ENCODE data around the gene C5orf46. TPM values are rescaled to one million over a fixed set of nuclear protein-coding genes. Genes with fewer than 3 reads are reported as not detected.

C5orf46 gene
- total RNA-seq, 1 experiment from 2014 or later = not detected

DNA sequence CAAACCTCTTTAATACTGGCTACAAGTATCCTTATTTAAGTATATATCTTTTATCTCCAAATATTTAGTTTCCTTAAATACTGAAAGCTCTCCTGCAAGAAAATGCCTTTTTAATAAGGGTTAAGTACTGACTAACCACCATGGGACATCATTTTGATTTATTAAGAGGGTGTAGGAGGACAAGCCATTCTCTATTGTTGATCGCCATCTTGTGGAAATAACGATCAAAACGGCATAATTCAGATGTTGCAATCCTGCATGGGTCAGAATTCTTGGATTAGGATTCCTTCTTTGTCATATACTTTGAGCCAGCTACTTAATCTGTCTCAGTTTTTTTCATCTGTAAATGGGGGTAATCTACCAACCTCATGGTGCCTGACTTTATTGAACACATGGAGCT is 28.7 kb upstream of the C5orf46 start (continued):
- TF ChIP-seq, protein P1, sequence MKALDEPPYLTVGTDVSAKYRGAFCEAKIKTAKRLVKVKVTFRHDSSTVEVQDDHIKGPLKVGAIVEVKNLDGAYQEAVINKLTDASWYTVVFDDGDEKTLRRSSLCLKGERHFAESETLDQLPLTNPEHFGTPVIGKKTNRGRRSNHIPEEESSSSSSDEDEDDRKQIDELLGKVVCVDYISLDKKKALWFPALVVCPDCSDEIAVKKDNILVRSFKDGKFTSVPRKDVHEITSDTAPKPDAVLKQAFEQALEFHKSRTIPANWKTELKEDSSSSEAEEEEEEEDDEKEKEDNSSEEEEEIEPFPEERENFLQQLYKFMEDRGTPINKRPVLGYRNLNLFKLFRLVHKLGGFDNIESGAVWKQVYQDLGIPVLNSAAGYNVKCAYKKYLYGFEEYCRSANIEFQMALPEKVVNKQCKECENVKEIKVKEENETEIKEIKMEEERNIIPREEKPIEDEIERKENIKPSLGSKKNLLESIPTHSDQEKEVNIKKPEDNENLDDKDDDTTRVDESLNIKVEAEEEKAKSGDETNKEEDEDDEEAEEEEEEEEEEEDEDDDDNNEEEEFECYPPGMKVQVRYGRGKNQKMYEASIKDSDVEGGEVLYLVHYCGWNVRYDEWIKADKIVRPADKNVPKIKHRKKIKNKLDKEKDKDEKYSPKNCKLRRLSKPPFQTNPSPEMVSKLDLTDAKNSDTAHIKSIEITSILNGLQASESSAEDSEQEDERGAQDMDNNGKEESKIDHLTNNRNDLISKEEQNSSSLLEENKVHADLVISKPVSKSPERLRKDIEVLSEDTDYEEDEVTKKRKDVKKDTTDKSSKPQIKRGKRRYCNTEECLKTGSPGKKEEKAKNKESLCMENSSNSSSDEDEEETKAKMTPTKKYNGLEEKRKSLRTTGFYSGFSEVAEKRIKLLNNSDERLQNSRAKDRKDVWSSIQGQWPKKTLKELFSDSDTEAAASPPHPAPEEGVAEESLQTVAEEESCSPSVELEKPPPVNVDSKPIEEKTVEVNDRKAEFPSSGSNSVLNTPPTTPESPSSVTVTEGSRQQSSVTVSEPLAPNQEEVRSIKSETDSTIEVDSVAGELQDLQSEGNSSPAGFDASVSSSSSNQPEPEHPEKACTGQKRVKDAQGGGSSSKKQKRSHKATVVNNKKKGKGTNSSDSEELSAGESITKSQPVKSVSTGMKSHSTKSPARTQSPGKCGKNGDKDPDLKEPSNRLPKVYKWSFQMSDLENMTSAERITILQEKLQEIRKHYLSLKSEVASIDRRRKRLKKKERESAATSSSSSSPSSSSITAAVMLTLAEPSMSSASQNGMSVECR (CRISPR knock-in tag; IDR thresholded peaks at IDR 0.05; ENCODE audit: borderline replicate concordance) = no peak
- TF ChIP-seq ATF1 (CRISPR knock-in tag; IDR thresholded peaks at IDR 0.05) = no peak
- no peak for TF ChIP-seq ZNF232 (CRISPR knock-in tag; IDR thresholded peaks at IDR 0.05)
- TF ChIP-seq NR3C1 (CRISPR knock-in tag; conservative IDR thresholded peaks at IDR 0.05; ENCODE audit: low read depth) = no peak
- no peak for TF ChIP-seq FOXP4 (CRISPR knock-in tag; IDR thresholded peaks at IDR 0.05)

- TF ChIP-seq FOXJ3 (CRISPR knock-in tag; IDR thresholded peaks at IDR 0.05; ENCODE audit: borderline replicate concordance) (no peak), KAT7 (CRISPR knock-in tag; IDR thresholded peaks at IDR 0.05; ENCODE audit: borderline replicate concordance) (no peak), ZNF317 (CRISPR knock-in tag; IDR thresholded peaks at IDR 0.05; ENCODE audit: borderline replicate concordance, low read depth) (no peak), CTCF (IDR thresholded peaks at IDR 0.05) (no peak), TEAD4 (CRISPR knock-in tag; IDR thresholded peaks at IDR 0.05) (no peak), NR3C1 (CRISPR knock-in tag; conservative IDR thresholded peaks at IDR 0.05; ENCODE audit: low read depth) (no peak), E2F4 (CRISPR knock-in tag; IDR thresholded peaks at IDR 0.05; ENCODE audit: borderline replicate concordance, low read depth) (no peak), GTF2I (CRISPR knock-in tag; conservative IDR thresholded peaks at IDR 0.05) (no peak), FOXP1 (CRISPR knock-in tag; IDR thresholded peaks at IDR 0.05; ENCODE audit: borderline replicate concordance) (no peak), FOXP4 (CRISPR knock-in tag; IDR thresholded peaks at IDR 0.05) (no peak)
- TF ChIP-seq, protein P2, sequence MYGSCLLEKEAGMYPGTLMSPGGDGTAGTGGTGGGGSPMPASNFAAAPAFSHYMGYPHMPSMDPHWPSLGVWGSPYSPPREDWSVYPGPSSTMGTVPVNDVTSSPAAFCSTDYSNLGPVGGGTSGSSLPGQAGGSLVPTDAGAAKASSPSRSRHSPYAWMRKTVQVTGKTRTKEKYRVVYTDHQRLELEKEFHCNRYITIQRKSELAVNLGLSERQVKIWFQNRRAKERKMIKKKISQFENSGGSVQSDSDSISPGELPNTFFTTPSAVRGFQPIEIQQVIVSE (CRISPR knock-in tag; IDR thresholded peaks at IDR 0.05; ENCODE audit: borderline replicate concordance) = no peak
- TF ChIP-seq, protein P3, sequence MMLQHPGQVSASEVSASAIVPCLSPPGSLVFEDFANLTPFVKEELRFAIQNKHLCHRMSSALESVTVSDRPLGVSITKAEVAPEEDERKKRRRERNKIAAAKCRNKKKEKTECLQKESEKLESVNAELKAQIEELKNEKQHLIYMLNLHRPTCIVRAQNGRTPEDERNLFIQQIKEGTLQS (CRISPR knock-in tag; conservative IDR thresholded peaks at IDR 0.05) = no peak
- TF ChIP-seq, protein P4, sequence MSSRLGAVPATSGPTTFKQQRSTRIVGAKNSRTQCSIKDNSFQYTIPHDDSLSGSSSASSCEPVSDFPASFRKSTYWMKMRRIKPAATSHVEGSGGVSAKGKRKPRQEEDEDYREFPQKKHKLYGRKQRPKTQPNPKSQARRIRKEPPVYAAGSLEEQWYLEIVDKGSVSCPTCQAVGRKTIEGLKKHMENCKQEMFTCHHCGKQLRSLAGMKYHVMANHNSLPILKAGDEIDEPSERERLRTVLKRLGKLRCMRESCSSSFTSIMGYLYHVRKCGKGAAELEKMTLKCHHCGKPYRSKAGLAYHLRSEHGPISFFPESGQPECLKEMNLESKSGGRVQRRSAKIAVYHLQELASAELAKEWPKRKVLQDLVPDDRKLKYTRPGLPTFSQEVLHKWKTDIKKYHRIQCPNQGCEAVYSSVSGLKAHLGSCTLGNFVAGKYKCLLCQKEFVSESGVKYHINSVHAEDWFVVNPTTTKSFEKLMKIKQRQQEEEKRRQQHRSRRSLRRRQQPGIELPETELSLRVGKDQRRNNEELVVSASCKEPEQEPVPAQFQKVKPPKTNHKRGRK (CRISPR knock-in tag; IDR thresholded peaks at IDR 0.05; ENCODE audit: borderline replicate concordance) = no peak
- Mint-ChIP-seq H3K9me3 (peaks cover 3% of the 10 kb centered on the region), H3K36me3 (no peaks in the 10 kb centered on the region), H3K4me1 (peaks cover 13% of the 10 kb centered on the region), H3K4me3 (no peak overlapping the region), H3K27ac (no peak overlapping the region), H3K27me3 (ENCODE audit: low read depth) (no peaks in the 10 kb centered on the region; the same call in 1 of the 2 replicates)
- no peak for DNase-seq (ENCODE audit: low spot score)
- CTCF ChIA-PET = interaction anchor here (5.7 kb wide), 1 partner anchor 44 kb away, joined by 35 read pairs; no protein-coding TSS in a partner anchor
- POLR2A ChIA-PET = no interaction called here
- ATAC-seq = no peak
These were observed 24.4 kb upstream of the C5orf46 start for GRCh38 chr5:147930769-147931168.

All from WTC11 (cell line).